ENCODE results near the gene CENPF.

DNA sequence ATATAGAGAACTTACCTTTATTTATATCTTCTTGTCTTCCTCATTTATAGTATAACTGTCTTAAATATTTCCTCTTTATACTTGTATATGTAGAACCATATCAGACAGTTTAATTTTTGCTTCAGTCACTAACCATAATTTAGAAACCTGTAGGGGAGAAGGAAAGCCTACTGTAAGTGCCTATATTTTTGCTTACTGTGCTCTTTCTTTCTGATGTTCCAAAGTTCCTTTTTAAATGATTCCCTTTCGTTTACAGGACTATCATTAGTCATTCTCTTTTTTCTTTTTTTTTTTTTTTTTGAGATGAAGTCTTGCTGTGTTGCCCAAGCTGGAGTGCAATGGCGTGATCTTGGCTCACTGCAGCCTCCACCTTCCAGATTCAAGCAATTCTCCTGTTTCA lies 109.7 kb downstream of the CENPF start:
- TF ChIP-seq, protein P1, sequence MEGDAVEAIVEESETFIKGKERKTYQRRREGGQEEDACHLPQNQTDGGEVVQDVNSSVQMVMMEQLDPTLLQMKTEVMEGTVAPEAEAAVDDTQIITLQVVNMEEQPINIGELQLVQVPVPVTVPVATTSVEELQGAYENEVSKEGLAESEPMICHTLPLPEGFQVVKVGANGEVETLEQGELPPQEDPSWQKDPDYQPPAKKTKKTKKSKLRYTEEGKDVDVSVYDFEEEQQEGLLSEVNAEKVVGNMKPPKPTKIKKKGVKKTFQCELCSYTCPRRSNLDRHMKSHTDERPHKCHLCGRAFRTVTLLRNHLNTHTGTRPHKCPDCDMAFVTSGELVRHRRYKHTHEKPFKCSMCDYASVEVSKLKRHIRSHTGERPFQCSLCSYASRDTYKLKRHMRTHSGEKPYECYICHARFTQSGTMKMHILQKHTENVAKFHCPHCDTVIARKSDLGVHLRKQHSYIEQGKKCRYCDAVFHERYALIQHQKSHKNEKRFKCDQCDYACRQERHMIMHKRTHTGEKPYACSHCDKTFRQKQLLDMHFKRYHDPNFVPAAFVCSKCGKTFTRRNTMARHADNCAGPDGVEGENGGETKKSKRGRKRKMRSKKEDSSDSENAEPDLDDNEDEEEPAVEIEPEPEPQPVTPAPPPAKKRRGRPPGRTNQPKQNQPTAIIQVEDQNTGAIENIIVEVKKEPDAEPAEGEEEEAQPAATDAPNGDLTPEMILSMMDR (IDR thresholded peaks at IDR 0.05), result no peak
- no peak for TF ChIP-seq EZH2 (IDR thresholded peaks at IDR 0.05)
